ENCODE results near the gene CLDN19.
A peak's percentile ranks its signal among the peaks of the same experiment; 100 is the strongest.

The CLDN19 gene

DNA sequence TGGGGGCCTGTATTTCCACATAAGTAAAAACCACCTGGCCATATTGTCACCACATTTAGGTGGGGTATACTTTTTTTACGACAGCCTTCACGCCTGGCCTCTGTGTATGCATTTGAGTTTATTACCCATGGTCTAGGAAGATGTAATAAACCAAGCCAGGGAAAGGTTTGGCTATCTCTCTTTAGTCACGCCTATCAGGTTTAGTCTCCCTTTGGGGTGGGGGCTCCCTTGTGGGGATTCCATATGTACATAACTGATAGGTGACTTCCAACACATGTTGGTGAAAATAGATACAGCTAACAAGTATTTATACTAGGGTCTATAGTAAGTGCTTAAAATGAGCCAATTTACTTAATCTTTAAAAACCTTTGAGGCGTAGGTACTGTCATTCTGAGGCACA is 53.6 kb downstream of the CLDN19 start:
- H3K36me3 ChIP-seq (ENCODE audit: insufficient read depth, low read length) = peaks cover 26% of the 10 kb centered on the region
- peak overlapping the region; percentile 83 for H3K4me3 ChIP-seq (ENCODE audit: low read length, poor library complexity, severe bottlenecking)
- peak overlapping the region; percentile 99 for H3K4me2 ChIP-seq (ENCODE audit: low read depth, low read length, poor library complexity, severe bottlenecking)
- H4K20me1 ChIP-seq (ENCODE audit: insufficient read depth, low read length, poor library complexity, severe bottlenecking) = peaks cover 85% of the 10 kb centered on the region
- no peaks in the 10 kb centered on the region for H3K9me2 ChIP-seq (replicated peaks; ENCODE audit: low read depth, low read length)
- TF ChIP-seq EZH2phosphoT487 (IDR thresholded peaks at IDR 0.05; ENCODE audit: borderline replicate concordance) = no peak
- TF ChIP-seq, protein P1, sequence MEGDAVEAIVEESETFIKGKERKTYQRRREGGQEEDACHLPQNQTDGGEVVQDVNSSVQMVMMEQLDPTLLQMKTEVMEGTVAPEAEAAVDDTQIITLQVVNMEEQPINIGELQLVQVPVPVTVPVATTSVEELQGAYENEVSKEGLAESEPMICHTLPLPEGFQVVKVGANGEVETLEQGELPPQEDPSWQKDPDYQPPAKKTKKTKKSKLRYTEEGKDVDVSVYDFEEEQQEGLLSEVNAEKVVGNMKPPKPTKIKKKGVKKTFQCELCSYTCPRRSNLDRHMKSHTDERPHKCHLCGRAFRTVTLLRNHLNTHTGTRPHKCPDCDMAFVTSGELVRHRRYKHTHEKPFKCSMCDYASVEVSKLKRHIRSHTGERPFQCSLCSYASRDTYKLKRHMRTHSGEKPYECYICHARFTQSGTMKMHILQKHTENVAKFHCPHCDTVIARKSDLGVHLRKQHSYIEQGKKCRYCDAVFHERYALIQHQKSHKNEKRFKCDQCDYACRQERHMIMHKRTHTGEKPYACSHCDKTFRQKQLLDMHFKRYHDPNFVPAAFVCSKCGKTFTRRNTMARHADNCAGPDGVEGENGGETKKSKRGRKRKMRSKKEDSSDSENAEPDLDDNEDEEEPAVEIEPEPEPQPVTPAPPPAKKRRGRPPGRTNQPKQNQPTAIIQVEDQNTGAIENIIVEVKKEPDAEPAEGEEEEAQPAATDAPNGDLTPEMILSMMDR (conservative IDR thresholded peaks at IDR 0.05; ENCODE audit: low read length) = no peak
- peaks cover 92% of the 10 kb centered on the region for H3K79me2 ChIP-seq (ENCODE audit: insufficient read depth, low read length)
- no peaks in the 10 kb centered on the region for H3K9me3 ChIP-seq (ENCODE audit: insufficient read depth, low read depth, low read length)
- no peaks in the 10 kb centered on the region for H3F3A ChIP-seq (ENCODE audit: low read depth)
- H3K9ac ChIP-seq (ENCODE audit: low read depth, low read length, poor library complexity, severe bottlenecking) = peak overlapping the region; percentile 85
- no peaks in the 10 kb centered on the region for H3K27me3 ChIP-seq (ENCODE audit: insufficient read depth, low read length, poor library complexity, severe bottlenecking)
- H2AFZ ChIP-seq (ENCODE audit: low read length) = no peak overlapping the region
- peaks cover 68% of the 10 kb centered on the region for H3K4me1 ChIP-seq (ENCODE audit: insufficient read depth, low read length, poor library complexity, severe bottlenecking)

DNA sequence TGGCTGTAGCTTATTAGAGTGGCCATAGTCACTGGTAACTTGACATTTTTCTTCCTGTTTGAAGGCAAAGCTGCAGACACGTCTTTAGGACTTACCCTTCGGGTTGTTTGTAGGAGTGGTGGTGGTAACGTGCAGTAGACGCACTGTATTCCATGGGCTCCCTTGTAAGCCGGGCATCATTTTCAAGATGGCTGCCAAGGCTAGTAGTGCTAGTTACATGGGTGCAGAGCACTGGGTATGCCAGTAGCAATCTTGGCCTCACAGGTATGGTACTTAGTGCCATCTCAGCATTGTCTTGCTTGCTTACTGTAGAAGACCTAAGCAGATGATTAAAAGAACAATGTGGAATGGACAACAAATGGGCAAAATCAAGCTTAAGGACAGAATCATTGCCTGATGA is 55.9 kb downstream of the CLDN19 start:
- H3K4me1 ChIP-seq (ENCODE audit: insufficient read depth, low read length, poor library complexity, severe bottlenecking) = peaks cover 66% of the 10 kb centered on the region
- no peaks in the 10 kb centered on the region for H3K27me3 ChIP-seq (ENCODE audit: insufficient read depth, low read length, poor library complexity, severe bottlenecking)
- no peaks in the 10 kb centered on the region for H3F3A ChIP-seq (ENCODE audit: low read depth)
- peak overlapping the region; percentile 83 for H3K4me3 ChIP-seq (ENCODE audit: low read length, poor library complexity, severe bottlenecking)
- TF ChIP-seq, protein P1 (conservative IDR thresholded peaks at IDR 0.05; ENCODE audit: low read length) = no peak
- no peak for TF ChIP-seq EZH2phosphoT487 (IDR thresholded peaks at IDR 0.05; ENCODE audit: borderline replicate concordance)
- peaks cover 18% of the 10 kb centered on the region for H3K36me3 ChIP-seq (ENCODE audit: insufficient read depth, low read length)
- no peaks in the 10 kb centered on the region for H3K9me3 ChIP-seq (ENCODE audit: insufficient read depth, low read depth, low read length)
- peak overlapping the region; percentile 85 for H3K9ac ChIP-seq (ENCODE audit: low read depth, low read length, poor library complexity, severe bottlenecking)
- no peaks in the 10 kb centered on the region for H3K9me2 ChIP-seq (replicated peaks; ENCODE audit: low read depth, low read length)
- peak overlapping the region; percentile 99 for H3K4me2 ChIP-seq (ENCODE audit: low read depth, low read length, poor library complexity, severe bottlenecking)
- peaks cover 86% of the 10 kb centered on the region for H3K79me2 ChIP-seq (ENCODE audit: insufficient read depth, low read length)
- H4K20me1 ChIP-seq (ENCODE audit: insufficient read depth, low read length, poor library complexity, severe bottlenecking) = peaks cover 62% of the 10 kb centered on the region
- no peak overlapping the region for H2AFZ ChIP-seq (ENCODE audit: low read length)
